Motor neuron (in vitro differentiated cells): ENCODE results near the gene COL15A1. TPM values are rescaled to one million over a fixed set of nuclear protein-coding genes. Genes with fewer than 3 reads are reported as not detected.
A peak's percentile ranks its signal among the peaks of the same experiment; 100 is the strongest.
"Not testable (repeated sequence)": the region's sequence is repeated elsewhere in the genome, so short reads cannot be mapped to it uniquely, and the experiment has no call there.

Experiments used
- ATAC-seq, 8 experiments: fragments of 200-7000 bp; cut with Tn5 transposase; replicated peaks in 6 of 8; 2 replicates each; pipeline ENCODE4 v1.8.0; 2021; ENCODE audit warnings: mild to moderate bottlenecking in 8 of 8, moderate library complexity in 8 of 8
- H3K27ac ChIP-seq, 2 donors: fragments of 250-450 bp; sonication (Bioruptor Pico); 2 replicates each; pipeline ENCODE4 v1.9.0; 2021; ENCODE audit warnings: antibody characterized with exemption in 2 of 2, mild to moderate bottlenecking in 2 of 2, moderate library complexity in 1 of 2
- H3K4me1 ChIP-seq, 2 donors: fragments of 250-450 bp; sonication (Bioruptor Pico); replicated peaks in 1 of 2; 2 replicates each; pipeline ENCODE4 v1.6.1; 2021; ENCODE audit warnings: antibody characterized with exemption in 2 of 2, mild to moderate bottlenecking in 2 of 2, moderate library complexity in 1 of 2
- H3K4me3 ChIP-seq, 5 donors: fragments of 250-450 bp; sonication (Bioruptor Pico); 2 replicates each; pipeline ENCODE4 v1.9.0; 2021; ENCODE audit warnings: antibody characterized with exemption in 5 of 5, mild to moderate bottlenecking in 5 of 5, moderate library complexity in 4 of 5
- WGBS, 10 experiments: fragments of 450-650 bp; shearing (Covaris generic); methylation state at CpG; one replicate each; pipeline ENCODE4 v1.0.0; 2022; 5-methylcytosine and 5-hydroxymethylcytosine counted together
- in situ Hi-C, 9 experiments: fragments of 400-800 bp; cut with MboI; loops; one replicate each; pipeline ENCODE4 v1.15.0; 2021; ENCODE audit warnings: low sequenced_read_pairs in 9 of 9, low pct_unique_long_range_greater_than_20kb in 2 of 9; ENCODE audit not compliant: unreplicated experiment in 9 of 9
- total RNA-seq, 8 experiments: library from RNA; unstranded; fragments of 300-600 nt; gene quantifications; 2 replicates each; pipeline versions ENCODE4 v1.2.3 to v1.2.4, GENCODE V29; 2022

The COL15A1 gene
- total RNA-seq, 8 experiments from 2014 or later: 0.05 to 46.3 (median 0.35) TPM; not detected in 1

DNA sequence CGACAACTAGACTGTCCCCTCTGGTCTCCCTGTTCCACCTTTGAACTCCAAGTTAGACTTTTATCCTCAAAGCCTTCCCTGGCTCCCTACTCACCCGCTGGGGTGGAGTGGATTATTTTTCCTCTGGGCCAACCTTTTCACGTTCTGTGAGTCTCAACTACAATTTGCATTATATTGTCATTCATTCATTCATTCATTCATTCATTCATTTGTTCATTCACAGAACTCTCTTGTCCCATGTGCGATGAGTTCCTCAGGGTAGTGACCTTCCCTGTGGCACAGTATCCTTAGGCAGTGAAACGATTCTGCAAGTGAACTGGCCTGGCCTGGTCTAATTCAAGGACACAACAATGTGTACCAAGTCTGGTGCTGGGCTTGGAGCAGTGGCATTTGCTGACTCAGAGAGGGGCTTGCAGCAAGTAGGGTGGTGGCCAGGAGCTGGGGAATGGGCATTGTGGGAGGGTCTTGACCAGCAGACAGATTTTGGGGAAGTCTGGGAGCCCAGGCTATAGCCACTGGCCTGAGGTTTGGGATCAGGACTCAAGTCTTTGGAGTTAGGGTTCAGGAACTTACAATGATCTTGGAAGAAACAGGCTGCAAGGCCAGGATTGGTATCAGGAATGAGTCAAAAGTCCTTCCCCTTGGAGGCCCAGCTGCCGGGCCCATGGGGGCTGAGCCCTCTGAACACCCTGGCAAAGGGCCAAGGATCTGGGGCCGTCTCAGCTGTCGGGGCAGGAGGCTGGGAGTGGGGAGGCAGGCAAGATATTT is 37.2 kb upstream of the COL15A1 start:
- no peak for ATAC-seq
- no peak overlapping the region for H3K4me3 ChIP-seq
- no peaks in the 10 kb centered on the region for H3K4me1 ChIP-seq
- WGBS, 10 experiments: 56 to 100% (median 65%) methylated on average over 1 to 8 of the region's 8 CpGs; no CpG with 5 or more reads in 1 of the 10 experiments
- H3K27ac ChIP-seq: no peak overlapping the region
- in situ Hi-C loops: no loop called here

DNA sequence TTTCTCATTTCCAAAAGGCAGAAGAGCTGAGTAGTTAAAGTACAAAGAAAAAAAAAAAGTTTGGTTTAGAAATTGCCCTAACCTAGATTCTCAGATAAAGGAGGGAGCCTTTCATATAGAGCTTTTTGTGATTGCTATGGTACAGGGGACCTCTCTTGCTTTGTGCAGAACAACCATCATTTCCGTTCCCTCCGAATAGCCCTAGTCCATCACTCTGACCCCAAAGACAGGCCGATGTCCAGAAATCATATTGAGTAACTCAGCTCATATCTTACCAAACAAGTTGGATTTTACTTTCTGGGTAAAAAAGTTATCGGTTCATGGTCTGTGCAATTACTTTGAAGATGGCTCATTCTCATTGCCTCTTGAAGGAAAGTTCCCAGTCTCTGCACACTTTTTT is 36.7 kb upstream of the COL15A1 start:
- 40 to 100% (median 87%) methylated on average over 1 to 4 of the region's 4 CpGs; no CpG with 5 or more reads in 3 of the 10 experiments for WGBS, 10 experiments
- H3K27ac ChIP-seq: no peak overlapping the region
- H3K4me3 ChIP-seq: no peak overlapping the region
- no peak for ATAC-seq
- in situ Hi-C loops: no loop called here
- H3K4me1 ChIP-seq: no peaks in the 10 kb centered on the region

DNA sequence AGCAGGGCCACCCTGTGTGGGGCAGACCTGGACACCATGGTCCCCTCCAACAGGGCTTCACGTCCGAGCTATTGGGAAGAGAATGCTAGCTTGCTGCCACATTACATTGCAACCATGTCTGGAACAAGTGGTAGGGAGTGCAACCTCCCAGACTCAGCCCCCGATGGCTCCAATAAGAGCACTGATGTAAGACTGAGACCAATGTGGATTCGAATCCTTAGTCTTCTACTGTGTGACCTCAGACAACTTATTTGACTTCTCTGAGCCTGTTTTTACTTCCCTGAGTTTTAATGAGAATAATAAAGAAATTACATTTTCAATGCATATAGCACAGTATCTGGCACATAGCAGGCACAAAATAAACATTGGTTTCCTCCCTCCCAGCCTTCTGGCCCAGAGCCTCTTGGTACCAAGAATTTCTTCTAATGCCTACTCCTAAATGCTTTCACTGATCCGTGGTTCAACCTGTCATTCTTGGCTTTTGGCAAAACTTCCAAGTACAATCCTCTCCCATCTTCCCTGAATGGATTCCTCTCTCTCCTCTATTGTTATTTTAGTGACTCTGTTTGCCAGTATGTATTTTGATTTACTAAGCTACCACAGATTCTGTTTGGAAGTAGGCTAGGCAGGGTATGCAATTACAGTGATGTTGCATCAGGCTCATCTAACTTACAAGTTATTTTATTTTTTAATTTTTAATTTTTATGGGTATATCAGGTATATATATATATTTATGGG is 34.6 kb upstream of the COL15A1 start:
- H3K4me1 ChIP-seq: no peaks in the 10 kb centered on the region
- WGBS, 10 experiments: 8 to 85% (median 66%) methylated on average over 1 to 5 of the region's 5 CpGs; no CpG with 5 or more reads in 1 of the 10 experiments
- H3K27ac ChIP-seq: no peak overlapping the region
- no peak for ATAC-seq
- in situ Hi-C loops: no loop called here
- H3K4me3 ChIP-seq: no peak overlapping the region

DNA sequence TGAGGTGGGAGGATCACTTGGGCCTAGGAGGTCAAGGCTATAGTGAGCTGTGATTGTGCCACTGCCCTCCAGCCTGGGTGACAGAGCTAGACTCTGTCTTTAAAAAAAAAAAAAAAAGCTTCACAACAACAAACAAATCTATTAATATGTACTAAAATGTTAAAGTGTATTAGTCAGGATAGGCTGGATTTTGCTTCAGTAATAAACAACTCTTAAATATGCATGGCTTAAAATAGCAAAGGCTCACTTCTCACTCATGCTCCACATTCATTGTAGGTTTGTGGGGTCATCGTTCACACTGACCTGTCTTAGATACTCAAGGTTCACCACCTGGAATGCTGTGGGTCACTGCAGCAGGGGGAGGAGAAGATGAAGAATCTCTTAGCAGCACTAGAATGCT is 33.8 kb upstream of the COL15A1 start:
- ATAC-seq: peak in 1 of 8 experiments; percentile 36
- Histone ChIP-seq H3K4me3 (no peak overlapping the region), H3K27ac (no peak overlapping the region), H3K4me1 (no peaks in the 10 kb centered on the region)
- WGBS, 10 experiments: 63 to 100% (median 80%) methylated on average over 1 of the region's 1 CpG; no CpG with 5 or more reads in 5 of the 10 experiments
- in situ Hi-C loops: no loop called here

DNA sequence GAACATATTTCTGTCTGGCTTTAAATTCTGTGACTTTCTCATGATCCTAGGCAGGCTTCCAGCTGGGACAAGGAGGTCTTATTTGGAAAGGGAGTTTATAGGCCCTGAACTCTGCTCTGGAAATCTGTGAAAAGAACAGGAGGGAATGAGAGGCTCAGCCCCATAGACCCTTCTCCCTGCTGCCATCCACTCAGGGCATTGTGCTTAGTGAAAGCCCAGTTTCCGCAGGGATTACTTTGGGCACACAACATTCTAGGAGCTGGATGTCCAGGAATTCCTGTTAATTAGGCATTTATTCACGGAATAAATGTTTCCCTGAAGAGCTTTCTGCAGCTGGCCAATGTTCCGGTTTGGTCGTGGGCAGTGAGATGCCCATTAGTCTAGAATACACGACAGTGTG is 32.7 kb upstream of the COL15A1 start:
- Histone ChIP-seq H3K4me1 (no peaks in the 10 kb centered on the region), H3K4me3 (no peak overlapping the region), H3K27ac (no peak overlapping the region)
- in situ Hi-C loops: no loop called here
- 78 to 93% (median 80%) methylated on average over 1 to 5 of the region's 5 CpGs for WGBS, 10 experiments
- ATAC-seq: no peak

DNA sequence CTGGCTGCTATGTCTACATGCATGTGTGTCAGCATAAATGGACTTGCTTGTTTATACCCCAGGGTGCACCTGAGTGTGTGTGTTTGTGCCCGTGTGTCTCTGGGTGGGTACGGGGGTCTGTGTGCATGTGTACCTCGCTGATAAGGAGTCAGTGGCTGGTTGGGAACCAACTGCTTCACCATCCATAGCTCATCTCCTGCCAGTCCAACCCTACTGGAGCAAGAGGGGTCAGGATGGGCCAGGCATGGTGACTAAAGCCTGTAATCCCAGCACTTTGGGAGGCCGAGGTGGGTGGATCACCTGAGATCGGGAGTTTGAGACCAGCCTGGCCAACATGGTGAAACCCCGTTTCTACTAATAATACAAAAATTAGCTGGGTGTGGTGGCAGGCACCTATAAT is 32.0 kb upstream of the COL15A1 start:
- H3K4me1 ChIP-seq, in situ Hi-C loops: not testable (repeated sequence)

DNA sequence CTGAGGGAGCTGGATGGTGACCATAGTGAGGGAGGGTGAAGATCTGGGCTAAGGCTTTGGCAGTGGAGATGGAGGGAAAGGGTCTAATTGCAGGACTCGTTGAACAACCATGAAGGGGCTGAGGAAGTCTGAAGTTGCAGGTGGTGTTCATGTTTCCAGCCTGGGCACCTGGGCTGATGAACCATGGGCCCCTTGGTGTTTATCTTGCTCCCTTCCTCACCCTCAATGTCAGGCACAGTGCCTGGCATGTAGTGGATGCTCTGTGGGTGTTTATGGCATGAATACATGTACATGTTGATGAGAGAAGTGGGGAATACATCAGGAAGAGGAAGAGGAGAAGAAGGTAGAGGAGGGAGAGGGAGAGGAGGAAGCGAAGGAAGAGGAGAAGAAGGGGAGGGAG is 31.3 kb upstream of the COL15A1 start:
- in situ Hi-C loops: no loop called here
- no peak overlapping the region for H3K4me3 ChIP-seq
- no peaks in the 10 kb centered on the region for H3K4me1 ChIP-seq
- H3K27ac ChIP-seq: no peak overlapping the region
- 37 to 100% (median 84%) methylated on average over 1 to 2 of the region's 2 CpGs; no CpG with 5 or more reads in 4 of the 10 experiments for WGBS, 10 experiments
- no peak for ATAC-seq

More for the DNA sequence above, 32.0 kb upstream of the COL15A1 start:
- ATAC-seq, H3K27ac ChIP-seq, H3K4me3 ChIP-seq: not testable (repeated sequence)
- 40 to 92% (median 88%) methylated on average over 1 to 6 of the region's 6 CpGs; no CpG with 5 or more reads in 6 of the 10 experiments for WGBS, 10 experiments

DNA sequence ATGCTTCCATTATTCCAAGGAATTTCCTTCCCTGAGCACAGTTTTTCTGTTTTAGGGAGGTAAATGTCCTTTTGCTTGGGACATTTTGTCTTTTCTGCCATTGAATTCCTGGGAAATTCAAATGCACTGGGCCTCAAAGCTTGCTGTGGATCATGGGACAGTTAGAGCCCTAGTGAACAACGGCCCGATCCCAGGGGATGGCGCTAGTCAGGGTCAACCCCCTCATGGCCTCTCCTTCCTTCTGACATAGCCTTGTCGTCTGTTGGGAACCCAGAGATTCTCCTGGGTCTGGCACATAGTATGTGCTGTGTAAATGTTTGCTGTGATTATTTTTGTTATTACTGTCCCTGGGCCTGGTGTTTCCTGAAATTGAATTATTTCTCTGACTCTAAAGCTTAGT is 30.7 kb upstream of the COL15A1 start:
- no peaks in the 10 kb centered on the region for H3K4me1 ChIP-seq
- H3K4me3 ChIP-seq: no peak overlapping the region
- H3K27ac ChIP-seq: no peak overlapping the region
- in situ Hi-C loops: no loop called here
- no peak for ATAC-seq
- 60 to 100% (median 80%) methylated on average over 1 to 4 of the region's 4 CpGs; no CpG with 5 or more reads in 3 of the 10 experiments for WGBS, 10 experiments

DNA sequence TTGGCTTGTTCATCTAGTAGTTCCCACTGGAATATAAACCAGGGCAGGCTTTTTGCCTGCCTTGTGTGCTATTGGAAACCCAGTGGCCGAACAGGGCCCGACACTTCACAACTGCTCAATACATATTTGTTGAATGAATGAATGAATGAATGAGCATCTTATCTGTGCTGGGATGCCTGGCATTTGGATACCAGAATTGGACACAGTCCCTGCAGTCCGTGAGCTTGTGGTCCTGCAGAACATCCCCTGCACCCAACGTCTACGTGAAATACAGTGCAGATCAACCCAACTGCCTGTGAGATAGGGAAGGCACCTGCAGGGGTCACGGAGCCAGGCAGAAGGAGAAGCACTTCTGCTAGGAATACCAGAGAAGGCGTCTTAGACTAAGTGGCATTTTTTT is 30.0 kb upstream of the COL15A1 start:
- Histone ChIP-seq H3K4me3 (no peak overlapping the region), H3K4me1 (no peaks in the 10 kb centered on the region), H3K27ac (no peak overlapping the region)
- WGBS, 10 experiments: 67 to 100% (median 87%) methylated on average over 2 to 6 of the region's 7 CpGs
- ATAC-seq: no peak
- in situ Hi-C loops: no loop called here

DNA sequence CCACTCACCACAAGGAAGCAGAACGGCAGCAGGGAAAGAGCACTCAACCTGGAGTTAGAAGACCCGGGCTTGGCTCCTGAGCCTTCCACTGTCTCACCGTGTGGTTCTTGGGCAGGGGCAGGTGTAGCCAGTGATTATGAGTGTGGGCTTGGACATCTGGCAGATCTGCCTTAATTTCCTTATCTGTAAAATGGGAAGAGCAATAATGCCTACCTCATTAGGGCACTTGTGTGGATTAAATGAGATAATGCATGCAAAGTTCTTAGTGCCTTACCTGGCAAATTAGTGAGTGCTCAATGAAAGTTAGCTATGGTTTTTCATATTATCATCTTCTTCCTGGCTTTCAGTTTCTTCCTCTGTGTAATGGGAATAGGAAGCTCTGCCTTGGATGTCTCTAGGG is 28.1 kb upstream of the COL15A1 start:
- no peak overlapping the region for H3K4me3 ChIP-seq
- in situ Hi-C loops: no loop called here
- WGBS, 10 experiments: 88 to 100% (median 100%) methylated on average over 1 to 3 of the region's 3 CpGs; no CpG with 5 or more reads in 5 of the 10 experiments

DNA sequence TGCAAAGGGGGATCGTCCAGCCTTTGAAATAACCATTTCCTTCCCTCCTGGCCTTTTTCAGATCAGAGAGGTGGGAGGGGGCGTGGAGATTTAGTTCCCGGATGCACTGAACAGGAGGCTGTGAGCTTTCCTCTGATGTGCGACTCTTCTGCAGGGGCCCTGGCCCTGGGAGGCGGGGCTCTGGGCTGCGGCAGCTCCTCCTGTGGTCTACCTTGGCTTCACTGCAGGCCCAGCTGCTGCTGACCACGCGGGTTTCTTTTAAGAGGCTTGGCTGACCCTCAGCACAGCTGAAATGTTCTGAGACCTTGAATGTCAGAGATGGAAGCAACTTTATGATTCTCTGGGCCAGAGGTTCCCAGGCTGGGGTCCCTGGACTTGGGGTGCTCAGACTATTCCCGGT is 27.0 kb upstream of the COL15A1 start:
- in situ Hi-C loops: no loop called here
- Histone ChIP-seq H3K4me1 (no peaks in the 10 kb centered on the region), H3K27ac (no peak overlapping the region), H3K4me3 (no peak overlapping the region)
- WGBS, 10 experiments: 24 to 73% (median 36%) methylated on average over 2 to 5 of the region's 9 CpGs; no CpG with 5 or more reads in 5 of the 10 experiments
- ATAC-seq: peak in 1 of 8 experiments; percentile 17

More for the DNA sequence above, 28.1 kb upstream of the COL15A1 start:
- no peak for ATAC-seq
- H3K4me1 ChIP-seq: no peaks in the 10 kb centered on the region
- H3K27ac ChIP-seq: no peak overlapping the region

DNA sequence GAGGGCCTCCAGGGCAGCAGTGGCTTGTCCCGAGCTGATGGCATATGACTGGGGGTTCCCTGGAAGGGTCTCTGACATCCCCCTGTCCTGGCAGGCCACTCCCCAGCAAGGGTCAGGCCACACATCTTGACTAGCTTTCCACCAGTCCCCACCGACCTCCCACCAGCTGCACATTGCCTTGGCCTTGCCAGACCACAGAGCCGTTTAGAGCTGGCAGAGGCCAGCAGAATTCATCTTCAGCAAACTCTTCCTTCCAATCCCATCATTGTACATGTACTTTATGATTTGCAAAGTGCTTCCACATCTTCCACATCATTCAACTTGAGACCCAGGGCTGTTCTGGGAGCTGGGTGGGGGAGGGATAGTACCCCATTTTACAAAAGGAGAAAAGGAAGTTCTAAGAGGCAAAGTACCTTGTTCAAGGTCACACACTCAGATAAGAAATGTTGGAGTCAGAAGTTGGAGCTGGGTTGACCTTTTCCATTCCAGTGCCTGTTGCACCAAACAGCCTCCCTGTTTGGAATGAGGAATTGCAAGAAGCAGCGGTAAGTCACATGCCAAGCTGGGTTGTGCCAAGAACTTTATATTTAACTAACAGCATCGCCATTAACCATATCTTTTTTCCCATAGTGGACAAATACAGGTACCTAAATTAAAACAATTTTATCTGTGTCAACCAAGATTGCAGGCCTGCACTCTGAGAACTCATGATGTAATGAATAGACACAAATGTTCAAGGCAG is 25.8 kb upstream of the COL15A1 start:
- Histone ChIP-seq H3K27ac (no peak overlapping the region), H3K4me3 (no peak overlapping the region), H3K4me1 (no peaks in the 10 kb centered on the region)
- WGBS, 10 experiments: 25 to 84% (median 68%) methylated on average over 1 to 4 of the region's 5 CpGs; no CpG with 5 or more reads in 4 of the 10 experiments
- in situ Hi-C loops: no loop called here
- no peak for ATAC-seq

DNA sequence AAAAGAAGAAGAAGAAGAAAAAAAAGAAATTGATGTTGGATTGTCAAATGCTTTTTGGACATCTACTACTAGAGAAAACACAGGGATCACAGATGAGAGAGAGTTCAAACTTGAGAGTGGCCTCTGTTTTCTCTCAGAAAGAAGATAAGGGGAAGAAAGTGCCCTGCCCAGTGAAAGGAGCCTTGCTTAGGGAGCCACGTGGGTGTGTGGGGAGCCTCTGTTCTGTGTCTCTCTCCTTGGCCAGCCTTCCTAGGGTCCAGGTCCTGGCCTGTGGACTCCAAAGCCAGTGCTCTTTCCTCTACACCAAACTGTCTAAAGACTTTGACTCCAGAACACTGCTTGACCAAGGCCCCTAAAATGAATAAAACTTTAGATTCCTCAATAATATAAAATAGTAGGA is 22.0 kb upstream of the COL15A1 start:
- H3K4me3 ChIP-seq: no peak overlapping the region
- WGBS, 10 experiments: 0 to 29% (median 20%) methylated on average over 1 of the region's 1 CpG; no CpG with 5 or more reads in 5 of the 10 experiments
- ATAC-seq: no peak
- H3K27ac ChIP-seq: no peak overlapping the region
- no peaks in the 10 kb centered on the region for H3K4me1 ChIP-seq
- in situ Hi-C loops: no loop called here
